Body of pancreas (tissue), 4 donors: ENCODE results near the gene SESN2.

Experiments
- CTCF ChIP-seq, 7 experiments: fragments of 450-650 bp in 4 of 7; fragments of 200-600 bp in 3 of 7; sonication (generic) in 3 of 7; IDR thresholded peaks; one replicate each; pipeline ENCODE4 v1.5.1; 2016 to 2019; ENCODE audit warnings: antibody characterized with exemption in 7 of 7
- POLR2A ChIP-seq, 3 donors: fragments of 450-650 bp; IDR thresholded peaks; one replicate each; pipeline ENCODE4 v1.6.1; 2016; ENCODE audit warnings: antibody characterized with exemption in 3 of 3, mild to moderate bottlenecking in 2 of 3

- TF ChIP-seq CTCF (IDR thresholded peaks at IDR 0.05) (no peak), POLR2A (IDR thresholded peaks at IDR 0.05) (no peak)
These were observed 10.1 kb upstream of the SESN2 start for GRCh38 chr1:28249013-28249865.
